Loucy (cell line): ENCODE results near the gene DAPL1.

Source experiments
- H2AFZ ChIP-seq: fragments of 200-600 bp; sonication (generic); 2 replicates; pipeline ENCODE4 v1.6.0; 2016; ENCODE audit warnings: antibody characterized with exemption, mild to moderate bottlenecking, low read length, moderate library complexity
- H3F3A ChIP-seq: fragments of 200-600 bp; 2 replicates; pipeline ENCODE4 v1.6.0; 2016; ENCODE audit warnings: antibody characterized with exemption, low read depth, mild to moderate bottlenecking
- H3K27me3 ChIP-seq: fragments of 200-600 bp; sonication (generic); 2 replicates; pipeline ENCODE4 v1.6.1; 2014; ENCODE audit warnings: low read length, mild to moderate bottlenecking; ENCODE audit not compliant: insufficient read depth, poor library complexity, severe bottlenecking
- H3K36me3 ChIP-seq: fragments of 200-600 bp; sonication (generic); 2 replicates; pipeline ENCODE4 v1.6.1; 2016; ENCODE audit warnings: low read length; ENCODE audit not compliant: insufficient read depth
- H3K4me1 ChIP-seq: fragments of 200-600 bp; sonication (generic); 2 replicates; pipeline ENCODE4 v1.5.1; 2014; ENCODE audit warnings: low read length, mild to moderate bottlenecking; ENCODE audit not compliant: insufficient read depth, poor library complexity, severe bottlenecking
- H3K4me2 ChIP-seq: fragments of 200-600 bp; sonication (generic); 2 replicates; pipeline ENCODE4 v1.6.0; 2014; ENCODE audit warnings: antibody characterized with exemption, low read length, low read depth, mild to moderate bottlenecking; ENCODE audit not compliant: poor library complexity, severe bottlenecking
- H3K4me3 ChIP-seq: fragments of 200-600 bp; sonication (generic); 2 replicates; pipeline ENCODE4 v1.5.1; 2014; ENCODE audit warnings: low read length, mild to moderate bottlenecking, mixed read lengths; ENCODE audit not compliant: poor library complexity, severe bottlenecking
- H3K79me2 ChIP-seq: fragments of 200-600 bp; sonication (generic); 2 replicates; pipeline ENCODE4 v1.6.1; 2014; ENCODE audit warnings: low read length; ENCODE audit not compliant: insufficient read depth
- H3K9ac ChIP-seq: fragments of 200-600 bp; sonication (generic); 2 replicates; pipeline ENCODE4 v1.6.0; 2014; ENCODE audit warnings: mild to moderate bottlenecking, low read depth, low read length, moderate library complexity; ENCODE audit not compliant: poor library complexity, severe bottlenecking
- H3K9me2 ChIP-seq: fragments of 200-600 bp; sonication (generic); replicated peaks from 2 replicates; pipeline ENCODE4 v1.6.1; 2016; ENCODE audit warnings: low read depth, low read length, mixed read lengths
- H3K9me3 ChIP-seq: fragments of 200-600 bp; sonication (generic); 2 replicates; pipeline ENCODE4 v1.6.1; 2014; ENCODE audit warnings: mild to moderate bottlenecking, antibody characterized with exemption, low read length, low read depth; ENCODE audit not compliant: insufficient read depth
- H4K20me1 ChIP-seq: fragments of 200-600 bp; sonication (generic); 2 replicates; pipeline ENCODE4 v1.6.0; 2014; ENCODE audit warnings: antibody characterized with exemption, low read length, mild to moderate bottlenecking; ENCODE audit not compliant: insufficient read depth, poor library complexity, severe bottlenecking
- CTCF ChIP-seq: fragments of 200-600 bp; sonication (generic); conservative IDR thresholded peaks from 2 replicates; pipeline ENCODE4 v1.5.1; 2014; ENCODE audit warnings: mild to moderate bottlenecking, antibody characterized with exemption, low read length
- EZH2phosphoT487 ChIP-seq: fragments of 200-600 bp; IDR thresholded peaks from 2 replicates; pipeline ENCODE4 v1.6.1; 2018; ENCODE audit warnings: antibody characterized with exemption, mild to moderate bottlenecking, moderate library complexity, borderline replicate concordance

Gene DAPL1

DNA sequence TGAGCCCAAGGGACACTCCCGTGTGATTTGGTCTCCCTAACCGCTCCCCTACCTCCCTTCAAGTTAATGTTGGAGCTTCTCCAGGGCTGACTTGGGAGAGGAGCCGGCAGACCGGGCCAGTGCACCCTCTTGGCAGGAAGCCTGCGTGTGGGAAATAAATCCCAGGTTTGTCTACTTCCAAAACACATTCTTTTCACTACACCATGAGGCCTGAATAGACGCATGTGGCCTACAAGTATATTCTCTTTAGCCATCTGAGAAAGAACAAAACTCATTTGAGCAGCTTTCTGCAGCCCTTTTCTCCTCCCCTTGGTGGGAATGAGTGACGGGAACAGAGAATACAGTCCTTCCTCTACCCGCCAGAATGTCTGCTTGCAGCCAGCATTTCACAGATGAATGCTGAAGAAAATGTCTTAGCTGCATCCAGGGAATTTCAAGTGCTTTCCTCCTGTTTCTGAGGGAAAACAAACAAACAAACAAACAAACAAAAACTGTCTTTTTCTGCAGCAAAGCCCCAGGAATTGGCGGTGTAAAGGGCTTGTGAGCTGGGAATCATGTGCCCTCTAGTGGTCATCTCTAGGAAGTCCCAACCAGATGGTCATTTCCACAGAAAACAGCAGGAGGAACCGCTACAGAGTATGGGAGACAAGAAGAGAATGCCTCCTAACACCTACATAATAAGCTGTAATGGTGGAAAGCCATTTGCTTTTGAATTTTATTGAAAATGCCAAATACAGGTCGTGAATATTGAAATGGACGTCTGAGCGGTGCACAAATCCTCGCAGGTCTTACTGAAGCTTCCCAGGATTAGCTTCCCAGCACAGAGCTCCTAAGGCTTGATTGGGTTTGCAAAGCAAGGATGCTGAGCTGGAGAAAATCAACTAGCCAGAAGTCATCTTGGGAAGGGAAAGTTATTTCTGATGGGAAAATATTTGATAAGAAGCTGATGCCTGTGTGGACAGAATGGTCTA lies 41.2 kb upstream of the DAPL1 start:
- Histone ChIP-seq H3K36me3 (no peaks in the 10 kb centered on the region), H3K9me2 (no peaks in the 10 kb centered on the region), H4K20me1 (no peaks in the 10 kb centered on the region), H3K79me2 (no peaks in the 10 kb centered on the region), H3K9me3 (no peaks in the 10 kb centered on the region), H3K4me3 (no peak overlapping the region), H3K4me1 (no peaks in the 10 kb centered on the region), H3K4me2 (no peak overlapping the region), H3K27me3 (peaks cover 4% of the 10 kb centered on the region), H3K9ac (no peak overlapping the region), H3F3A (no peaks in the 10 kb centered on the region), H2AFZ (no peak overlapping the region)
- TF ChIP-seq EZH2phosphoT487: no peak
- peak; percentile 96 for TF ChIP-seq CTCF

- no peak overlapping the region for H2AFZ ChIP-seq
- TF ChIP-seq EZH2phosphoT487 (no peak), CTCF (peak; percentile 73)
Measured at GRCh38 chr2:158755310-158756087, 39.6 kb upstream of the DAPL1 start.

GRCh38 chr2:158756331-158756730 lies 38.8 kb upstream of the DAPL1 start:
- TF ChIP-seq CTCF: no peak
- TF ChIP-seq EZH2phosphoT487: no peak
- Histone ChIP-seq H3K27me3 (peaks cover 1% of the 10 kb centered on the region), H4K20me1 (no peaks in the 10 kb centered on the region), H3K9me3 (no peaks in the 10 kb centered on the region), H3K9ac (no peak overlapping the region), H3K4me1 (no peaks in the 10 kb centered on the region), H3K4me3 (no peak overlapping the region), H3K4me2 (no peak overlapping the region), H3F3A (no peaks in the 10 kb centered on the region), H3K79me2 (no peaks in the 10 kb centered on the region), H2AFZ (no peak overlapping the region), H3K36me3 (no peaks in the 10 kb centered on the region), H3K9me2 (no peaks in the 10 kb centered on the region)

More at GRCh38 chr2:158755310-158756087, 39.6 kb upstream of the DAPL1 start:
- Histone ChIP-seq H4K20me1 (no peaks in the 10 kb centered on the region), H3K79me2 (no peaks in the 10 kb centered on the region), H3K9me2 (no peaks in the 10 kb centered on the region), H3K4me1 (no peaks in the 10 kb centered on the region), H3K27me3 (peaks cover 4% of the 10 kb centered on the region), H3K4me3 (no peak overlapping the region), H3K4me2 (no peak overlapping the region), H3F3A (no peaks in the 10 kb centered on the region), H3K9me3 (no peaks in the 10 kb centered on the region), H3K9ac (no peak overlapping the region), H3K36me3 (no peaks in the 10 kb centered on the region)
